RWPE2 (cell line): ENCODE data around the gene RPLP2.

Source experiments
- ATAC-seq: fragments of 200-7000 bp; cut with Tn5 transposase; 3 replicates; pipeline ENCODE4 v1.9.1; 2021; ENCODE audit warnings: low read depth
- DNase-seq: peaks from one replicate; pipeline ENCODE4 v3.0.0-alpha.2; 2020; ENCODE audit warnings: low spot score
- H3K27ac ChIP-seq: fragments of 450-650 bp; 2 replicates; pipeline ENCODE4 v1.5.1; 2017; ENCODE audit warnings: mild to moderate bottlenecking; ENCODE audit not compliant: poor library complexity, severe bottlenecking
- H3K27me3 ChIP-seq: fragments of 250-450 bp; sonication (Bioruptor Pico); 2 replicates; pipeline ENCODE4 v1.5.1; 2021; ENCODE audit warnings: mild to moderate bottlenecking, moderate library complexity; ENCODE audit not compliant: insufficient read depth, poor library complexity, severe bottlenecking
- H3K36me3 ChIP-seq: fragments of 250-450 bp; sonication (Bioruptor Pico); 2 replicates; pipeline ENCODE4 v1.5.1; 2020; ENCODE audit warnings: low read depth, mild to moderate bottlenecking, moderate library complexity
- H3K4me1 ChIP-seq: fragments of 250-450 bp; sonication (Bioruptor Pico); 2 replicates; pipeline ENCODE4 v1.5.1; 2021; ENCODE audit warnings: mild to moderate bottlenecking, moderate library complexity; ENCODE audit not compliant: insufficient read depth, poor library complexity, severe bottlenecking
- H3K4me3 ChIP-seq: fragments of 250-450 bp; sonication (Bioruptor Pico); 2 replicates; pipeline ENCODE4 v1.5.1; 2021; ENCODE audit warnings: mild to moderate bottlenecking, moderate library complexity; ENCODE audit not compliant: severe bottlenecking
- H3K9me3 ChIP-seq: fragments of 250-450 bp; sonication (Bioruptor Pico); 2 replicates; pipeline ENCODE4 v1.5.1; 2021; ENCODE audit warnings: mild to moderate bottlenecking, moderate library complexity; ENCODE audit not compliant: severe bottlenecking
- TF ChIP-seq, protein P1 (sequence below): fragments of 450-650 bp; IDR thresholded peaks from one replicate; pipeline ENCODE4 v1.5.1; 2017; ENCODE audit warnings: mild to moderate bottlenecking, moderate library complexity; ENCODE audit not compliant: poor library complexity, severe bottlenecking

RPLP2 gene

DNA sequence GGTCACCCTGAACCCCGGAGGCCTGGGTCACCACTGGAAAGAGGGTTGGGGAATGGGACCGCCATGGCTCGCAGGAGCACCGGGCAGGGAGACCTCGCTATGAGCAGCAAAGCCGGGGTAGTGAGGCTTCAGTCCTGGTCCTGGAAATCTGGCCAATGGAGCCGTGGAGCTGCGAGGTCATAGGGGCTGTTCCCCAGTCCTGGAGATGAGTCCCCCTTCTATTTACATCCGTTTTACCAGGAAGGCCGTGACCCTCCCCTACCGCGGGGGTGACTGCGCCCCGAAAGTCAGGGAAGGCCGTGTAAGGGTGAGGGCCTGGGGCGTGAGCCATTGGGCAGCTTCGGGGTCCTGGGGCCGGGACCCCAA, 5.2 kb upstream of the RPLP2 start:
- Histone ChIP-seq H3K27ac (peak overlapping the region; percentile 71), H3K27me3 (no peaks in the 10 kb centered on the region), H3K4me1 (peaks cover 3% of the 10 kb centered on the region), H3K4me3 (peak overlapping the region; percentile 43), H3K36me3 (peaks cover 20% of the 10 kb centered on the region), H3K9me3 (no peaks in the 10 kb centered on the region)
- DNase-seq, result no peak
- TF ChIP-seq, protein P1, sequence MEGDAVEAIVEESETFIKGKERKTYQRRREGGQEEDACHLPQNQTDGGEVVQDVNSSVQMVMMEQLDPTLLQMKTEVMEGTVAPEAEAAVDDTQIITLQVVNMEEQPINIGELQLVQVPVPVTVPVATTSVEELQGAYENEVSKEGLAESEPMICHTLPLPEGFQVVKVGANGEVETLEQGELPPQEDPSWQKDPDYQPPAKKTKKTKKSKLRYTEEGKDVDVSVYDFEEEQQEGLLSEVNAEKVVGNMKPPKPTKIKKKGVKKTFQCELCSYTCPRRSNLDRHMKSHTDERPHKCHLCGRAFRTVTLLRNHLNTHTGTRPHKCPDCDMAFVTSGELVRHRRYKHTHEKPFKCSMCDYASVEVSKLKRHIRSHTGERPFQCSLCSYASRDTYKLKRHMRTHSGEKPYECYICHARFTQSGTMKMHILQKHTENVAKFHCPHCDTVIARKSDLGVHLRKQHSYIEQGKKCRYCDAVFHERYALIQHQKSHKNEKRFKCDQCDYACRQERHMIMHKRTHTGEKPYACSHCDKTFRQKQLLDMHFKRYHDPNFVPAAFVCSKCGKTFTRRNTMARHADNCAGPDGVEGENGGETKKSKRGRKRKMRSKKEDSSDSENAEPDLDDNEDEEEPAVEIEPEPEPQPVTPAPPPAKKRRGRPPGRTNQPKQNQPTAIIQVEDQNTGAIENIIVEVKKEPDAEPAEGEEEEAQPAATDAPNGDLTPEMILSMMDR, result no peak
- ATAC-seq, result no peak

DNA sequence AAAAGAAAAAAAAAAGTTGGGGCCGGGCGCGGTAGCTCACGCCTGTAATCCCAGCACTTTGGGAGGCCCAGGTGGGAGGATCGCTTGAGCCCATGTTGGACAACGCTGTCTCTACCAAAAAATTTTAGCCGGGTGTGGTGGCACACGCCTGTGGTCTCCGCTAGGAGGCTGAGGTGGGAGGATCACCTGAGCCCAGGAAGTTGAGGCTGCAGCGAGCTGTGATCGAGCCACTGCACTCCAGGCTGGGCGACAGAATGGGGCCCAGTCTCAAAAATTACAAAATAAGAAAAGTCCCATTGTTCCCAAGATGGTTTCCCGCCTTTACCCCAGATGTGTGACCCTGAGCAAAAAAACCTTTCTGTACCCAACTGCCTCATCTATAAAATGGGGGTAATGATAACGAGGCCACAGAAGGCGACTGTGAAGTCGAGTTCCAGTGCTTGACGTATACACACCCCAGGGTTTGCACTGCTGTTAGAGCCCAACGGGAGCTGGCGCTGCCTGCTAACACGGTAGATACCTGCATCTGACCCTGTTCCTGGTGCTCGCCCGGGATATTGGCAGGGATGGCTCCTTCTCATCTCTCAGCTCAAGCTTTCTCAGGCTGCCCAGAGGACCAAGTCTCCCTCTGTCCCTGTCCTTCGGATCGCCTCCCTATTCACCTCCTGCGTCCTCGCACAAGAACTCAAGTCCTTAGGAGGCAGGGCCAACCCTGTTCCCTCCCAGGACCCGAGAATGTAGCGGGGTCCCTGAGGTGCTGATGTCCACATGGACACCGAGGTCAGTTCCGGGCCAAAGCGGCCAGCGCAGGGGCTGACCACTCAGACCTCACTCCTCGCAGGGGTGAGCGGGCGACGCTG, 1.1 kb upstream of the RPLP2 start:
- peaks cover 34% of the 10 kb centered on the region for H3K36me3 ChIP-seq
- H3K9me3 ChIP-seq, result no peaks in the 10 kb centered on the region
- ATAC-seq, result peak; percentile 0; the same call in 2 of the 3 replicates
- TF ChIP-seq, protein P1, result no peak
- H3K4me3 ChIP-seq, result peak overlapping the region; percentile 69
- H3K27ac ChIP-seq, result peak overlapping the region; percentile 73
- DNase-seq, result no peak
- H3K4me1 ChIP-seq, result peaks cover 3% of the 10 kb centered on the region
- no peaks in the 10 kb centered on the region for H3K27me3 ChIP-seq

GRCh38 chr11:810040-810567, 337 bp downstream of the RPLP2 start:
- Histone ChIP-seq H3K4me3 (peak overlapping the region; percentile 69), H3K27ac (peak overlapping the region; percentile 73), H3K36me3 (peaks cover 37% of the 10 kb centered on the region), H3K9me3 (no peaks in the 10 kb centered on the region), H3K27me3 (no peaks in the 10 kb centered on the region), H3K4me1 (no peaks in the 10 kb centered on the region)
- DNase-seq (no peak), ATAC-seq (no peak)
- TF ChIP-seq, protein P1, result no peak

- ATAC-seq, result no peak
- Histone ChIP-seq H3K27me3 (no peaks in the 10 kb centered on the region), H3K4me1 (no peaks in the 10 kb centered on the region), H3K27ac (peak overlapping the region; percentile 73), H3K36me3 (peaks cover 37% of the 10 kb centered on the region), H3K4me3 (peak overlapping the region; percentile 69), H3K9me3 (no peaks in the 10 kb centered on the region)
- DNase-seq, result no peak
- TF ChIP-seq, protein P1, result no peak
These were observed 1.9 kb downstream of the RPLP2 start for GRCh38 chr11:811446-812245.
